Naive thymus-derived CD4-positive, alpha-beta T cell (primary cell): ENCODE results near the gene FYN. TPM values are rescaled to one million over a fixed set of nuclear protein-coding genes. Genes with fewer than 3 reads are reported as not detected.

Source experiments
- ATAC-seq: fragments of 150-1000 bp; cut with Tn5 transposase; 2 replicates; pipeline ENCODE4 v1.10.0; 2021; ENCODE audit warnings: mild to moderate bottlenecking, moderate library complexity
- CTCF ChIA-PET: fragments of 350-600 bp; sonication (Branson Sonifier 250); formaldehyde crosslinking; loops from one replicate; lab custom pipeline; 2021; ENCODE audit warnings: antibody characterized with exemption; lab: Charles Lee
- POLR2A ChIA-PET: fragments of 350-600 bp; sonication (Branson Sonifier 250); formaldehyde crosslinking; loops from one replicate; lab custom pipeline; 2021; ENCODE audit warnings: antibody characterized with exemption, inconsistent platforms; lab: Charles Lee
- DNase-seq, 9 donors: peaks; one replicate each; pipeline versions ENCODE4 v3.0.0 to v3.0.0-alpha.2; 2020 to 2022; ENCODE audit warnings: mixed read lengths in 1 of 9
- H3K27ac ChIP-seq: one replicate; pipeline ENCODE4 v1.7.0; 2013; ENCODE audit warnings: mild to moderate bottlenecking, low read depth, low read length, moderate library complexity
- H3K27me3 ChIP-seq, 2 donors: one replicate each; pipeline ENCODE4 v1.7.0; 2013; ENCODE audit warnings: low read length in 2 of 2, mild to moderate bottlenecking in 2 of 2, moderate library complexity in 2 of 2; ENCODE audit not compliant: control insufficient read depth in 2 of 2, insufficient read depth in 2 of 2
- H3K36me3 ChIP-seq, 3 experiments: 1 replicate in 2 of 3; 2 replicates in 1 of 3; pipeline ENCODE4 v1.7.0; 2013; ENCODE audit warnings: low read length in 3 of 3, mild to moderate bottlenecking in 3 of 3, moderate library complexity in 1 of 3; ENCODE audit not compliant: insufficient read depth in 3 of 3, control insufficient read depth in 2 of 3
- H3K4me1 ChIP-seq, 2 donors: one replicate each; pipeline ENCODE4 v1.7.0; 2013; ENCODE audit warnings: low read length in 2 of 2, mild to moderate bottlenecking in 2 of 2, moderate library complexity in 1 of 2; ENCODE audit not compliant: control insufficient read depth in 2 of 2, insufficient read depth in 2 of 2
- H3K4me3 ChIP-seq: 2 replicates; pipeline ENCODE4 v1.7.0; 2013; ENCODE audit warnings: mild to moderate bottlenecking, low read length
- H3K9me3 ChIP-seq, 3 experiments: 1 replicate in 2 of 3; 2 replicates in 1 of 3; pipeline ENCODE4 v1.7.0; 2013; ENCODE audit warnings: low read length in 3 of 3; ENCODE audit not compliant: control insufficient read depth in 2 of 3
- H3K27ac Mint-ChIP-seq, 9 donors: one replicate each; pipeline ENCODE4 v1.8.0; 2020 to 2022; ENCODE audit warnings: mixed read lengths in 9 of 9, mild to moderate bottlenecking in 8 of 9, moderate library complexity in 5 of 9, inconsistent platforms in 2 of 9
- H3K27me3 Mint-ChIP-seq, 5 donors: one replicate each; pipeline ENCODE4 v1.8.0; 2021 to 2022; ENCODE audit warnings: mixed read lengths in 5 of 5, mild to moderate bottlenecking in 1 of 5
- H3K36me3 Mint-ChIP-seq, 5 donors: one replicate each; pipeline ENCODE4 v1.8.0; 2020 to 2022; ENCODE audit warnings: mixed read lengths in 5 of 5, mild to moderate bottlenecking in 3 of 5, inconsistent platforms in 1 of 5
- H3K4me1 Mint-ChIP-seq, 7 donors: one replicate each; pipeline ENCODE4 v1.8.0; 2020 to 2022; ENCODE audit warnings: mixed read lengths in 7 of 7, mild to moderate bottlenecking in 3 of 7, inconsistent platforms in 1 of 7
- H3K4me3 Mint-ChIP-seq, 10 donors: one replicate each; pipeline ENCODE4 v1.8.0; 2020 to 2022; ENCODE audit warnings: mild to moderate bottlenecking in 10 of 10, mixed read lengths in 10 of 10, moderate library complexity in 6 of 10, inconsistent platforms in 2 of 10
- H3K9me3 Mint-ChIP-seq, 11 donors: one replicate each; pipeline ENCODE4 v1.8.0; 2020 to 2022; ENCODE audit warnings: mixed read lengths in 11 of 11, mild to moderate bottlenecking in 4 of 11, inconsistent platforms in 1 of 11, moderate library complexity in 1 of 11
- intact Hi-C, 2 donors: fragments of 100-400 bp; cut with micrococcal nuclease; formaldehyde crosslinking; loops; one replicate each; pipeline ENCODE4 v1.15.1; 2023
- polyA plus RNA-seq, 2 donors: library from polyadenylated mRNA; unstranded; fragments of 300-500 nt; fragmentation: Illumina TruSeq; gene quantifications; one replicate each; pipeline ENCODE4 v1.2.3, GENCODE V29; 2021
- total RNA-seq, 6 experiments: library from RNA in 5 of 6; stranded (reverse) in 5 of 6; gene quantifications; 1 replicate in 5 of 6; 2 replicates in 1 of 6; pipeline ENCODE4 v1.2.3 and lab custom pipeline; 2021 to 2026

Gene FYN
- total and polyA plus RNA-seq, 7 experiments from 2014 or later = 200 to 720 (median 430) TPM

GRCh38 chr6:111685526-111685925 is 187.7 kb downstream of the FYN start:
- Histone ChIP-seq H3K4me1 (peaks cover 31 to 34% of the 10 kb centered on the region in 2 donors), H3K9me3 (no peaks in the 10 kb centered on the region), H3K27me3 (no peaks in the 10 kb centered on the region), H3K4me3 (no peak overlapping the region), H3K27ac (peak overlapping the region; percentile 8), H3K36me3 (peaks cover 15 to 83% (median 57%) of the 10 kb centered on the region in 3 experiments)
- H3K4me1 Mint-ChIP-seq = peaks cover 27 to 88% (median 79%) of the 10 kb centered on the region in 7 donors
- peak overlapping the region in 8 of 9 donors; percentile 70 to 94 (median 84) for H3K27ac Mint-ChIP-seq
- H3K9me3 Mint-ChIP-seq = peaks cover 0 to 2% (median 0%) of the 10 kb centered on the region in 11 donors
- no peak for ATAC-seq
- ChIA-PET POLR2A (interaction anchor here (0.5 kb wide), 1 partner anchor 11 kb away, joined by 3 read pairs; no protein-coding TSS in a partner anchor), CTCF (interaction anchor here (0.6 kb wide), 2 partner anchors 313 to 1005 kb away, joined by 3 read pairs; no protein-coding TSS in a partner anchor)
- DNase-seq = no peak
- peak overlapping the region in 5 of 10 donors; percentile 33 to 65 (median 52) for H3K4me3 Mint-ChIP-seq
- H3K27me3 Mint-ChIP-seq = no peaks in the 10 kb centered on the region
- peaks cover 27 to 77% (median 58%) of the 10 kb centered on the region in 5 donors for H3K36me3 Mint-ChIP-seq
- intact Hi-C loops = loop anchor here in 1 of 2 donors (2.0 to 10.0 kb wide), 2 partner anchors 13 to 431 kb away; a partner anchor contains a TSS

GRCh38 chr6:111685058-111685457 is 188.2 kb downstream of the FYN start:
- Histone ChIP-seq H3K4me1 (peaks cover 33 to 34% of the 10 kb centered on the region in 2 donors), H3K27ac (no peak overlapping the region), H3K36me3 (peaks cover 13 to 83% (median 57%) of the 10 kb centered on the region in 3 experiments), H3K27me3 (no peaks in the 10 kb centered on the region), H3K9me3 (no peaks in the 10 kb centered on the region), H3K4me3 (no peak overlapping the region)
- peaks cover 24 to 77% (median 55%) of the 10 kb centered on the region in 5 donors for H3K36me3 Mint-ChIP-seq
- no peak for DNase-seq
- peaks cover 27 to 90% (median 80%) of the 10 kb centered on the region in 7 donors for H3K4me1 Mint-ChIP-seq
- no peak for ATAC-seq
- POLR2A ChIA-PET = no interaction called here
- H3K9me3 Mint-ChIP-seq = peaks cover 0 to 2% (median 0%) of the 10 kb centered on the region in 11 donors
- no peaks in the 10 kb centered on the region for H3K27me3 Mint-ChIP-seq
- peak overlapping the region in 5 of 10 donors; percentile 38 to 66 (median 63) for H3K4me3 Mint-ChIP-seq
- intact Hi-C loops = loop anchor here in 1 of 2 donors (2.0 to 10.0 kb wide), 2 partner anchors 14 to 430 kb away; a partner anchor contains a TSS
- H3K27ac Mint-ChIP-seq = peak overlapping the region in 8 of 9 donors; percentile 70 to 94 (median 84)
- CTCF ChIA-PET = interaction anchor here (0.6 kb wide), 2 partner anchors 313 to 1005 kb away, joined by 3 read pairs; no protein-coding TSS in a partner anchor

- peaks cover 34% of the 10 kb centered on the region in 2 donors for H3K4me1 ChIP-seq
- H3K9me3 ChIP-seq = no peaks in the 10 kb centered on the region
- H3K36me3 ChIP-seq = peaks cover 13 to 83% (median 44%) of the 10 kb centered on the region in 3 experiments
- intact Hi-C loops = loop anchor here in 1 of 2 donors (2.0 to 10.0 kb wide), 2 partner anchors 15 to 429 kb away; a partner anchor contains a TSS
- peaks cover 0 to 2% (median 0%) of the 10 kb centered on the region in 11 donors for H3K9me3 Mint-ChIP-seq
- H3K27ac ChIP-seq = peak overlapping the region; percentile 46
- H3K4me3 Mint-ChIP-seq = peak overlapping the region in 8 of 10 donors; percentile 7 to 70 (median 58)
- no peaks in the 10 kb centered on the region for H3K27me3 ChIP-seq
- ChIA-PET POLR2A (interaction anchor here (0.6 to 0.7 kb wide), 2 partner anchors 84 to 126 kb away, joined by 4 to 5 read pairs; no protein-coding TSS in a partner anchor), CTCF (interaction anchor here (0.6 kb wide), 1 partner anchor 649 kb away, joined by 7 read pairs; no protein-coding TSS in a partner anchor)
- peaks cover 16 to 79% (median 51%) of the 10 kb centered on the region in 5 donors for H3K36me3 Mint-ChIP-seq
- H3K4me1 Mint-ChIP-seq = peaks cover 27 to 93% (median 84%) of the 10 kb centered on the region in 7 donors
- no peaks in the 10 kb centered on the region for H3K27me3 Mint-ChIP-seq
- peak overlapping the region in 8 of 9 donors; percentile 78 to 94 (median 86) for H3K27ac Mint-ChIP-seq
- ATAC-seq (no peak), DNase-seq (peak in 2 of 9 donors; percentile 18 to 19)
- no peak overlapping the region for H3K4me3 ChIP-seq
These were observed 189.4 kb downstream of the FYN start for GRCh38 chr6:111683749-111684267.

- no peak for ATAC-seq
- Mint-ChIP-seq H3K27ac (peak overlapping the region in 8 of 9 donors; percentile 70 to 94 (median 84)), H3K27me3 (no peaks in the 10 kb centered on the region)
These were observed 190.1 kb downstream of the FYN start for GRCh38 chr6:111683157-111683556.

GRCh38 chr6:111681860-111682259 is 191.4 kb downstream of the FYN start:
- Histone ChIP-seq H3K36me3 (peaks cover 13 to 76% (median 36%) of the 10 kb centered on the region in 3 experiments), H3K27ac (no peak overlapping the region), H3K27me3 (no peaks in the 10 kb centered on the region), H3K4me1 (peaks cover 29 to 34% of the 10 kb centered on the region in 2 donors), H3K4me3 (no peak overlapping the region), H3K9me3 (no peaks in the 10 kb centered on the region)
- CTCF ChIA-PET = no interaction called here
- peaks cover 25 to 96% (median 92%) of the 10 kb centered on the region in 7 donors for H3K4me1 Mint-ChIP-seq
- peak overlapping the region in 3 of 10 donors; percentile 8 to 65 (median 11) for H3K4me3 Mint-ChIP-seq
- no peaks in the 10 kb centered on the region for H3K27me3 Mint-ChIP-seq
- POLR2A ChIA-PET = interaction anchor here (1.7 kb wide), 1 partner anchor 76 kb away, joined by 5 read pairs; the partner anchor contains the start of gene TRAF3IP2
- peaks cover 0 to 2% (median 0%) of the 10 kb centered on the region in 11 donors for H3K9me3 Mint-ChIP-seq
- H3K27ac Mint-ChIP-seq = peak overlapping the region in 7 of 9 donors; percentile 48 to 94 (median 84)
- ATAC-seq (no peak), DNase-seq (no peak)
- intact Hi-C loops = loop anchor here in 1 of 2 donors (10.0 kb wide), 1 partner anchor 427 kb away; a partner anchor contains a TSS
- H3K36me3 Mint-ChIP-seq = peaks cover 11 to 68% (median 44%) of the 10 kb centered on the region in 5 donors

More at GRCh38 chr6:111683157-111683556, 190.1 kb downstream of the FYN start:
- Histone ChIP-seq H3K9me3 (no peaks in the 10 kb centered on the region), H3K36me3 (peaks cover 13 to 82% (median 43%) of the 10 kb centered on the region in 3 experiments), H3K4me3 (no peak overlapping the region), H3K27me3 (no peaks in the 10 kb centered on the region), H3K4me1 (peaks cover 31 to 34% of the 10 kb centered on the region in 2 donors), H3K27ac (no peak overlapping the region)
- Mint-ChIP-seq H3K4me3 (peak overlapping the region in 7 of 10 donors; percentile 7 to 66 (median 52)), H3K36me3 (peaks cover 14 to 79% (median 53%) of the 10 kb centered on the region in 5 donors), H3K9me3 (peaks cover 0 to 2% (median 0%) of the 10 kb centered on the region in 11 donors), H3K4me1 (peaks cover 27 to 95% (median 90%) of the 10 kb centered on the region in 7 donors)
- intact Hi-C loops = loop anchor here in 1 of 2 donors (10.0 kb wide), 1 partner anchor 428 kb away; a partner anchor contains a TSS
- ChIA-PET CTCF (no interaction called here), POLR2A (interaction anchor here (0.6 to 1.7 kb wide), 2 partner anchors 77 to 126 kb away, joined by 4 to 5 read pairs; partner anchors contain the start of gene TRAF3IP2)
- no peak for DNase-seq
